SK-N-SH treated with all-trans-retinoic acid at 6 μM for 48 hours (cell line): ENCODE measurements around the gene SRRM5.

Experiments
- ATAC-seq: fragments of 200-7000 bp; cut with Tn5 transposase; 3 replicates; pipeline ENCODE4 v1.9.1; 2020; ENCODE audit warnings: mild to moderate bottlenecking, moderate library complexity
- ARNTL ChIP-seq: fragments of 450-650 bp; formaldehyde crosslinking; IDR thresholded peaks from 2 replicates; pipeline ENCODE4 v1.5.0; 2020; ENCODE audit warnings: low read depth, mild to moderate bottlenecking, moderate library complexity, borderline replicate concordance
- CSDC2 ChIP-seq: fragments of 250-450 bp; sonication (Bioruptor Pico); IDR thresholded peaks from 2 replicates; pipeline ENCODE4 v1.5.0; 2020; ENCODE audit warnings: mild to moderate bottlenecking, moderate library complexity
- CSRNP3 ChIP-seq: fragments of 250-450 bp; sonication (Bioruptor Pico); IDR thresholded peaks from 2 replicates; pipeline ENCODE4 v1.5.1; 2021; ENCODE audit warnings: mild to moderate bottlenecking, moderate library complexity
- ESRRG ChIP-seq: fragments of 250-450 bp; sonication (Bioruptor Pico); IDR thresholded peaks from 2 replicates; pipeline ENCODE4 v1.6.1; 2021; ENCODE audit warnings: mild to moderate bottlenecking
- GLIS3 ChIP-seq: fragments of 250-450 bp; sonication (Bioruptor Pico); IDR thresholded peaks from 2 replicates; pipeline ENCODE4 v1.5.0; 2020; ENCODE audit warnings: mild to moderate bottlenecking, moderate library complexity
- ISL1 ChIP-seq: fragments of 250-450 bp; sonication (Bioruptor Pico); IDR thresholded peaks from 2 replicates; pipeline ENCODE4 v2.1.2; 2022; ENCODE audit warnings: mild to moderate bottlenecking, moderate library complexity
- PATZ1 ChIP-seq: fragments of 250-450 bp; sonication (Bioruptor Pico); IDR thresholded peaks from 2 replicates; pipeline ENCODE4 v1.8.0; 2020; ENCODE audit warnings: mild to moderate bottlenecking, moderate library complexity, borderline replicate concordance
- PPARA ChIP-seq: fragments of 250-450 bp; sonication (Bioruptor Pico); IDR thresholded peaks from 2 replicates; pipeline ENCODE4 v1.5.0; 2020; ENCODE audit warnings: mild to moderate bottlenecking, borderline replicate concordance
- RARB ChIP-seq: fragments of 250-450 bp; sonication (Bioruptor Pico); IDR thresholded peaks from 2 replicates; pipeline ENCODE4 v1.8.0; 2021; ENCODE audit warnings: mild to moderate bottlenecking, moderate library complexity
- SNAI2 ChIP-seq: fragments of 250-450 bp; sonication (Bioruptor Pico); IDR thresholded peaks from 2 replicates; pipeline ENCODE4 v1.5.0; 2020; ENCODE audit warnings: mild to moderate bottlenecking, moderate library complexity
- TCF4 ChIP-seq: fragments of 250-450 bp; sonication (Bioruptor Pico); IDR thresholded peaks from 2 replicates; pipeline ENCODE4 v1.8.0; 2021; ENCODE audit warnings: mild to moderate bottlenecking, moderate library complexity, borderline replicate concordance
- TSHZ2 ChIP-seq: fragments of 250-450 bp; sonication (Bioruptor Pico); IDR thresholded peaks from 2 replicates; pipeline ENCODE4 v1.5.0; 2020; ENCODE audit warnings: mild to moderate bottlenecking, moderate library complexity
- ZC3H10 ChIP-seq: fragments of 250-450 bp; sonication (Bioruptor Pico); IDR thresholded peaks from 2 replicates; pipeline ENCODE4 v1.5.1; 2021; ENCODE audit warnings: mild to moderate bottlenecking, moderate library complexity
- ZFP30 ChIP-seq: fragments of 450-650 bp; formaldehyde crosslinking; IDR thresholded peaks from 2 replicates; pipeline ENCODE4 v1.5.0; 2022; ENCODE audit warnings: mild to moderate bottlenecking, moderate library complexity
- ZNF565 ChIP-seq: fragments of 450-650 bp; formaldehyde crosslinking; conservative IDR thresholded peaks from 2 replicates; pipeline ENCODE4 v1.5.0; 2020; ENCODE audit warnings: low read depth, mild to moderate bottlenecking, moderate library complexity
- ZNF8 ChIP-seq: fragments of 450-650 bp; formaldehyde crosslinking; IDR thresholded peaks from 2 replicates; pipeline ENCODE4 v1.5.0; 2020; ENCODE audit warnings: mild to moderate bottlenecking, moderate library complexity
- TF ChIP-seq, protein P1 (sequence below): fragments of 250-450 bp; sonication (Bioruptor Pico); IDR thresholded peaks from 2 replicates; pipeline ENCODE4 v1.5.1; 2020; ENCODE audit warnings: low read depth, mild to moderate bottlenecking, moderate library complexity
- TF ChIP-seq, protein P2 (sequence below): fragments of 250-450 bp; sonication (Bioruptor Pico); IDR thresholded peaks from 2 replicates; pipeline ENCODE4 v1.8.0; 2021; ENCODE audit warnings: low read depth, mild to moderate bottlenecking, moderate library complexity, borderline replicate concordance

SRRM5 gene

GRCh38 chr19:43652546-43652874 is 40.6 kb downstream of the SRRM5 start (continued):
- TF ChIP-seq, protein P1, sequence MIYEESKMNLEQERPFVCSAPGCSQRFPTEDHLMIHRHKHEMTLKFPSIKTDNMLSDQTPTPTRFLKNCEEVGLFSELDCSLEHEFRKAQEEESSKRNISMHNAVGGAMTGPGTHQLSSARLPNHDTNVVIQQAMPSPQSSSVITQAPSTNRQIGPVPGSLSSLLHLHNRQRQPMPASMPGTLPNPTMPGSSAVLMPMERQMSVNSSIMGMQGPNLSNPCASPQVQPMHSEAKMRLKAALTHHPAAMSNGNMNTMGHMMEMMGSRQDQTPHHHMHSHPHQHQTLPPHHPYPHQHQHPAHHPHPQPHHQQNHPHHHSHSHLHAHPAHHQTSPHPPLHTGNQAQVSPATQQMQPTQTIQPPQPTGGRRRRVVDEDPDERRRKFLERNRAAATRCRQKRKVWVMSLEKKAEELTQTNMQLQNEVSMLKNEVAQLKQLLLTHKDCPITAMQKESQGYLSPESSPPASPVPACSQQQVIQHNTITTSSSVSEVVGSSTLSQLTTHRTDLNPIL (CRISPR knock-in tag) = no peak
- no peak for TF ChIP-seq RARB (CRISPR knock-in tag)
- no peak for TF ChIP-seq ARNTL
- TF ChIP-seq ZC3H10 (CRISPR knock-in tag) = no peak
- TF ChIP-seq ESRRG (CRISPR knock-in tag) = no peak
- no peak for TF ChIP-seq TSHZ2 (CRISPR knock-in tag)

DNA sequence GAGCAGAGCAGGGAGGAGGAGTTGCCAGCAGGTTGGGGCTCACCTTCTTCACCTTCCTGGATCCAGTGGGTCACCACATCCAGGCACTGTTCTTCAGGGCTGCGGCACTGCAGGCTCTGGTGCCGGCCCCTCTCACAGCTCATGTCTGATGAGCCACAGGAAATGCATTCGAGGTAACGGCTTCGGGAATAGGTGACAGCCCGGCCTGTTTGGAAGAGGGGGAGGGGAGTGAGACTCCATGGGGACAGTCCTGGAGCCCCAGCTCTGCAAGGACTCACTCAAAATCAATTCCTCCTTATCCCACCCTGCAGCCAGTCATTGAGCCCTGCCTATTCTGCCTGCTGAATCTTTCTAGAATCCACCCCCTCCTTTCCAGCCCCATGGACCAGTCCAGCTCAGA is 44.5 kb downstream of the SRRM5 start:
- ATAC-seq = no peak
- TF ChIP-seq ZC3H10 (CRISPR knock-in tag) (no peak), PATZ1 (no peak), TSHZ2 (CRISPR knock-in tag) (no peak), TCF4 (CRISPR knock-in tag) (no peak), ZNF8 (CRISPR knock-in tag) (no peak), CSDC2 (CRISPR knock-in tag) (no peak), RARB (CRISPR knock-in tag) (no peak), ISL1 (CRISPR knock-in tag) (no peak), SNAI2 (no peak), CSRNP3 (no peak), ZFP30 (CRISPR knock-in tag) (no peak), GLIS3 (CRISPR knock-in tag) (no peak)
- TF ChIP-seq, protein P2, sequence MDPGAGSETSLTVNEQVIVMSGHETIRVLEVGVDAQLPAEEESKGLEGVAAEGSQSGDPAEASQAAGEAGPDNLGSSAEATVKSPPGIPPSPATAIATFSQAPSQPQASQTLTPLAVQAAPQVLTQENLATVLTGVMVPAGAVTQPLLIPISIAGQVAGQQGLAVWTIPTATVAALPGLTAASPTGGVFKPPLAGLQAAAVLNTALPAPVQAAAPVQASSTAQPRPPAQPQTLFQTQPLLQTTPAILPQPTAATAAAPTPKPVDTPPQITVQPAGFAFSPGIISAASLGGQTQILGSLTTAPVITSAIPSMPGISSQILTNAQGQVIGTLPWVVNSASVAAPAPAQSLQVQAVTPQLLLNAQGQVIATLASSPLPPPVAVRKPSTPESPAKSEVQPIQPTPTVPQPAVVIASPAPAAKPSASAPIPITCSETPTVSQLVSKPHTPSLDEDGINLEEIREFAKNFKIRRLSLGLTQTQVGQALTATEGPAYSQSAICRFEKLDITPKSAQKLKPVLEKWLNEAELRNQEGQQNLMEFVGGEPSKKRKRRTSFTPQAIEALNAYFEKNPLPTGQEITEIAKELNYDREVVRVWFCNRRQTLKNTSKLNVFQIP = no peak
- TF ChIP-seq, all 23 proteins: peak for 0

GRCh38 chr19:43658001-43658400 is 46.1 kb downstream of the SRRM5 start:
- ATAC-seq = no peak
- TF ChIP-seq ZNF565 (CRISPR knock-in tag) (0 out of 2 replicates have a peak, but pooled peaks have one; percentile 37), PPARA (CRISPR knock-in tag) (no peak)
